ENCODE results near the gene RAB4A.
A peak's percentile ranks its signal among the peaks of the same experiment; 100 is the strongest.

- TF ChIP-seq CTCF (IDR thresholded peaks at IDR 0.05), result no peak
- TF ChIP-seq POLR2AphosphoS5 (IDR thresholded peaks at IDR 0.05), result peak; percentile 25 to 58 (median 33)
- no peak for TF ChIP-seq POLR2A (IDR thresholded peaks at IDR 0.05)
Observed at GRCh38 chr1:229342656-229343569, 72.0 kb downstream of the RAB4A start, which contains the start of gene CCSAP.

Measured in breast epithelium (tissue), 3 donors.